GM18870 (cell line): ENCODE measurements around the gene AGBL5.
"Not testable (repeated sequence)": the region's sequence is repeated elsewhere in the genome, so short reads cannot be mapped to it uniquely, and the experiment has no call there.

Experiments used
- ATAC-seq: cut with Tn5 transposase; IDR thresholded peaks from one replicate; pipeline ENCODE4 v1.9.1; 2021; ENCODE audit warnings: moderate library complexity; ENCODE audit not compliant: unreplicated experiment

The AGBL5 gene

GRCh38 chr2:27089111-27089954 lies 37.9 kb downstream of the AGBL5 start:
- ATAC-seq = no peak

- no peak for ATAC-seq
Measured at GRCh38 chr2:27091746-27092695, 40.6 kb downstream of the AGBL5 start.

GRCh38 chr2:27092696-27093429 lies 41.4 kb downstream of the AGBL5 start:
- no peak for ATAC-seq

GRCh38 chr2:27093430-27094352 lies 42.2 kb downstream of the AGBL5 start:
- ATAC-seq = no peak

- no peak for ATAC-seq
Measured at GRCh38 chr2:27094353-27094984, 43.0 kb downstream of the AGBL5 start.

GRCh38 chr2:27095427-27095744 lies 43.9 kb downstream of the AGBL5 start:
- ATAC-seq = no peak

- no peak for ATAC-seq
Measured at GRCh38 chr2:27095745-27096651, 44.5 kb downstream of the AGBL5 start.

- no peak for ATAC-seq
Measured at GRCh38 chr2:27096748-27097297, 45.4 kb downstream of the AGBL5 start.

GRCh38 chr2:27097341-27097740 lies 45.9 kb downstream of the AGBL5 start:
- ATAC-seq = no peak

- no peak for ATAC-seq
Measured at GRCh38 chr2:27099334-27099955, 48.0 kb downstream of the AGBL5 start.

GRCh38 chr2:27100036-27100435 lies 48.6 kb downstream of the AGBL5 start:
- ATAC-seq = no peak

GRCh38 chr2:27102329-27102728 lies 50.9 kb downstream of the AGBL5 start:
- ATAC-seq = no peak

GRCh38 chr2:27105981-27106380 lies 54.5 kb downstream of the AGBL5 start:
- no peak for ATAC-seq

GRCh38 chr2:27108221-27108620 lies 56.8 kb downstream of the AGBL5 start:
- no peak for ATAC-seq

GRCh38 chr2:27109083-27109482 lies 57.6 kb downstream of the AGBL5 start:
- no peak for ATAC-seq

GRCh38 chr2:27110603-27111352 lies 59.3 kb downstream of the AGBL5 start:
- ATAC-seq = not testable (repeated sequence)

GRCh38 chr2:27111392-27112078 lies 60.1 kb downstream of the AGBL5 start:
- ATAC-seq = not testable (repeated sequence)
